Measurements from ENCODE around the gene CEND1.

CEND1 gene

GRCh38 chr11:797296-798092 is 7.6 kb upstream of the CEND1 start:
- Histone ChIP-seq H3K4me1 (ENCODE audit: insufficient read depth, low read length, poor library complexity, severe bottlenecking) (peaks cover 17% of the 10 kb centered on the region), H3K27me3 (ENCODE audit: insufficient read depth, low read length, poor library complexity, severe bottlenecking) (no peaks in the 10 kb centered on the region), H3K4me2 (ENCODE audit: low read depth, low read length, poor library complexity, severe bottlenecking) (peak overlapping the region; percentile 100), H2AFZ (ENCODE audit: low read length) (peak overlapping the region; percentile 55; the same call in 1 of the 2 replicates), H3K4me3 (ENCODE audit: low read length, poor library complexity, severe bottlenecking) (peak overlapping the region; percentile 85), H3K36me3 (ENCODE audit: insufficient read depth, low read length) (no peaks in the 10 kb centered on the region), H3K9ac (ENCODE audit: low read depth, low read length, poor library complexity, severe bottlenecking) (peak overlapping the region; percentile 83), H3K9me2 (replicated peaks; ENCODE audit: low read depth, low read length) (no peaks in the 10 kb centered on the region), H3K9me3 (ENCODE audit: insufficient read depth, low read depth, low read length) (no peaks in the 10 kb centered on the region), H3F3A (ENCODE audit: low read depth) (peaks cover 3% of the 10 kb centered on the region; the same call in 1 of the 2 replicates), H3K79me2 (ENCODE audit: insufficient read depth, low read length) (peaks cover 20% of the 10 kb centered on the region; the same call in 1 of the 2 replicates), H4K20me1 (ENCODE audit: insufficient read depth, low read length, poor library complexity, severe bottlenecking) (peaks cover 14% of the 10 kb centered on the region)
- no peak for TF ChIP-seq CTCF (conservative IDR thresholded peaks at IDR 0.05; ENCODE audit: low read length)
- TF ChIP-seq EZH2phosphoT487 (IDR thresholded peaks at IDR 0.05; ENCODE audit: borderline replicate concordance) = no peak

- Histone ChIP-seq H2AFZ (ENCODE audit: low read length) (no peak overlapping the region), H3K36me3 (ENCODE audit: insufficient read depth, low read length) (no peaks in the 10 kb centered on the region)
Measured at GRCh38 chr11:796565-797295, 6.8 kb upstream of the CEND1 start.

More at GRCh38 chr11:796565-797295, 6.8 kb upstream of the CEND1 start:
- Histone ChIP-seq H3K79me2 (ENCODE audit: insufficient read depth, low read length) (peaks cover 19% of the 10 kb centered on the region; the same call in 1 of the 2 replicates), H4K20me1 (ENCODE audit: insufficient read depth, low read length, poor library complexity, severe bottlenecking) (peaks cover 14% of the 10 kb centered on the region), H3K4me1 (ENCODE audit: insufficient read depth, low read length, poor library complexity, severe bottlenecking) (peaks cover 17% of the 10 kb centered on the region), H3K9me3 (ENCODE audit: insufficient read depth, low read depth, low read length) (no peaks in the 10 kb centered on the region), H3K27me3 (ENCODE audit: insufficient read depth, low read length, poor library complexity, severe bottlenecking) (no peaks in the 10 kb centered on the region), H3K9me2 (replicated peaks; ENCODE audit: low read depth, low read length) (no peaks in the 10 kb centered on the region), H3F3A (ENCODE audit: low read depth) (peaks cover 3% of the 10 kb centered on the region; the same call in 1 of the 2 replicates), H3K4me3 (ENCODE audit: low read length, poor library complexity, severe bottlenecking) (peak overlapping the region; percentile 85), H3K4me2 (ENCODE audit: low read depth, low read length, poor library complexity, severe bottlenecking) (peak overlapping the region; percentile 100), H3K9ac (ENCODE audit: low read depth, low read length, poor library complexity, severe bottlenecking) (peak overlapping the region; percentile 83)
- no peak for TF ChIP-seq EZH2phosphoT487 (IDR thresholded peaks at IDR 0.05; ENCODE audit: borderline replicate concordance)
- no peak for TF ChIP-seq CTCF (conservative IDR thresholded peaks at IDR 0.05; ENCODE audit: low read length)

Measured in Loucy (cell line).